Measurements from ENCODE around the gene SARNP.
"Not testable (repeated sequence)": the region's sequence is repeated elsewhere in the genome, so short reads cannot be mapped to it uniquely, and the experiment has no call there.

The SARNP gene

GRCh38 chr12:55817345-55818139 lies at the start of gene SARNP, which contains the start of gene ORMDL2:
SARNP (minus strand) TSS chr12:55817724; CDS start chr12:55817701, 23 bp downstream.
ORMDL2 (plus strand) TSS chr12:55818041; CDS start chr12:55819000, 959 bp downstream.
- Histone ChIP-seq H3K36me3 (ENCODE audit: control insufficient read depth, insufficient read depth, low read length) (no peaks in the 10 kb centered on the region), H3K4me3 (ENCODE audit: low read depth, low read length) (peak within 1 kb of the TSS; percentile 99)

GRCh38 chr12:55866454-55867004 lies 49.0 kb upstream of the SARNP start:
- H3K79me2 ChIP-seq; H3K4me2 ChIP-seq (ENCODE audit: low read length); H2AFZ ChIP-seq; H3K27me3 ChIP-seq (ENCODE audit: control insufficient read depth, insufficient read depth, low read length); H3K4me1 ChIP-seq; H3K9me3 ChIP-seq (ENCODE audit: control insufficient read depth, low read length); H3K4me3 ChIP-seq (ENCODE audit: low read depth, low read length); H3K27ac ChIP-seq; H3K9ac ChIP-seq; H3K36me3 ChIP-seq (ENCODE audit: control insufficient read depth, insufficient read depth, low read length): not testable (repeated sequence)

More at GRCh38 chr12:55817345-55818139, at the start of gene SARNP, which contains the start of gene ORMDL2:
- Histone ChIP-seq H2AFZ (peak within 1 kb of the TSS; percentile 89), H3K9me3 (ENCODE audit: control insufficient read depth, low read length) (no peaks in the 10 kb centered on the region), H3K9ac (no peak within 1 kb of the TSS), H3K4me1 (peaks cover 2% of the 10 kb centered on the region), H3K4me2 (ENCODE audit: low read length) (peak within 1 kb of the TSS; percentile 95), H3K27me3 (ENCODE audit: control insufficient read depth, insufficient read depth, low read length) (no peaks in the 10 kb centered on the region), H3K27ac (peak within 1 kb of the TSS; percentile 79), H3K79me2 (peaks cover 43% of the 10 kb centered on the region)
- TF ChIP-seq CTCF (IDR thresholded peaks at IDR 0.05): no peak

GRCh38 chr12:55865327-55865726 lies 47.8 kb upstream of the SARNP start:
- Histone ChIP-seq H3K4me3 (ENCODE audit: low read depth, low read length) (no peak overlapping the region), H3K4me1 (no peaks in the 10 kb centered on the region), H3K79me2 (no peaks in the 10 kb centered on the region), H3K4me2 (ENCODE audit: low read length) (no peak overlapping the region), H3K36me3 (ENCODE audit: control insufficient read depth, insufficient read depth, low read length) (no peaks in the 10 kb centered on the region), H3K9ac (no peak overlapping the region), H3K9me3 (ENCODE audit: control insufficient read depth, low read length) (no peaks in the 10 kb centered on the region), H3K27me3 (ENCODE audit: control insufficient read depth, insufficient read depth, low read length) (no peaks in the 10 kb centered on the region), H3K27ac (no peak overlapping the region), H2AFZ (no peak overlapping the region)
- TF ChIP-seq CTCF (IDR thresholded peaks at IDR 0.05): no peak

GRCh38 chr12:55862931-55863330 lies 45.4 kb upstream of the SARNP start:
- not testable (repeated sequence) for H3K27ac ChIP-seq; H2AFZ ChIP-seq; H3K36me3 ChIP-seq (ENCODE audit: control insufficient read depth, insufficient read depth, low read length); H3K4me3 ChIP-seq (ENCODE audit: low read depth, low read length); H3K27me3 ChIP-seq (ENCODE audit: control insufficient read depth, insufficient read depth, low read length); H3K79me2 ChIP-seq; H3K4me1 ChIP-seq; H3K9me3 ChIP-seq (ENCODE audit: control insufficient read depth, low read length); H3K9ac ChIP-seq; H3K4me2 ChIP-seq (ENCODE audit: low read length)

- Histone ChIP-seq H3K27me3 (ENCODE audit: control insufficient read depth, insufficient read depth, low read length) (no peaks in the 10 kb centered on the region), H3K4me1 (no peaks in the 10 kb centered on the region), H3K36me3 (ENCODE audit: control insufficient read depth, insufficient read depth, low read length) (no peaks in the 10 kb centered on the region), H3K27ac (no peak overlapping the region), H3K9me3 (ENCODE audit: control insufficient read depth, low read length) (no peaks in the 10 kb centered on the region), H3K4me2 (ENCODE audit: low read length) (no peak overlapping the region), H3K9ac (no peak overlapping the region), H2AFZ (no peak overlapping the region), H3K4me3 (ENCODE audit: low read depth, low read length) (no peak overlapping the region), H3K79me2 (no peaks in the 10 kb centered on the region)
- TF ChIP-seq CTCF (IDR thresholded peaks at IDR 0.05): no peak
Measured at GRCh38 chr12:55862286-55862685, 44.8 kb upstream of the SARNP start.

Data from parathyroid adenoma (tissue), 2 donors.